H9 (cell line): ENCODE results near the gene PHOX2B. TPM values are rescaled to one million over a fixed set of nuclear protein-coding genes. Genes with fewer than 3 reads are reported as not detected.

Experiments used
- DNase-seq: peaks from one replicate; pipeline ENCODE4 v3.0.0-alpha.2; 2017
- H2AFZ ChIP-seq: one replicate; pipeline ENCODE4 v1.6.1; 2013; ENCODE audit warnings: mild to moderate bottlenecking, low read length, control low read depth, moderate library complexity
- H2AK5ac ChIP-seq: 2 replicates; pipeline ENCODE4 v1.6.1; 2013; ENCODE audit warnings: low read length, control low read depth, mixed read lengths; ENCODE audit not compliant: insufficient read length
- H2BK120ac ChIP-seq: one replicate; pipeline ENCODE4 v1.6.1; 2013; ENCODE audit warnings: low read depth, mild to moderate bottlenecking, low read length, control low read depth, inconsistent platforms; ENCODE audit not compliant: poor library complexity, severe bottlenecking
- H2BK12ac ChIP-seq: 2 replicates; pipeline ENCODE4 v1.6.1; 2013; ENCODE audit warnings: low read length, control low read depth, mixed read lengths, low read depth; ENCODE audit not compliant: insufficient read length
- H2BK15ac ChIP-seq: 2 replicates; pipeline ENCODE4 v1.6.1; 2013; ENCODE audit warnings: low read depth, low read length, control low read depth
- H2BK20ac ChIP-seq: one replicate; pipeline ENCODE4 v1.6.1; 2013; ENCODE audit warnings: low read depth, mild to moderate bottlenecking, low read length, control low read depth, inconsistent platforms; ENCODE audit not compliant: poor library complexity, severe bottlenecking
- H2BK5ac ChIP-seq: 2 replicates; pipeline ENCODE4 v1.6.1; 2013; ENCODE audit warnings: low read length, control low read depth, mixed read lengths; ENCODE audit not compliant: insufficient read length
- H3K14ac ChIP-seq: 2 replicates; pipeline ENCODE4 v1.6.1; 2013; ENCODE audit warnings: low read length, control low read depth; ENCODE audit not compliant: insufficient read depth
- H3K18ac ChIP-seq: 2 replicates; pipeline ENCODE4 v1.6.1; 2013; ENCODE audit warnings: low read depth, mild to moderate bottlenecking, mixed read lengths, low read length, control low read depth; ENCODE audit not compliant: insufficient read length
- H3K23ac ChIP-seq: 2 replicates; pipeline ENCODE4 v1.6.1; 2013; ENCODE audit warnings: low read length, control low read depth, mixed read lengths, low read depth; ENCODE audit not compliant: insufficient read length
- H3K23me2 ChIP-seq: 2 replicates; pipeline ENCODE4 v1.6.1; 2013; ENCODE audit warnings: low read depth, mild to moderate bottlenecking, mixed read lengths, low read length, control low read depth; ENCODE audit not compliant: insufficient read length, poor library complexity, severe bottlenecking
- H3K27ac ChIP-seq: 2 replicates; pipeline ENCODE4 v1.5.1; 2013; ENCODE audit warnings: low read length, control low read depth, mixed read lengths, low read depth; ENCODE audit not compliant: insufficient read length
- H3K27me3 ChIP-seq: 2 replicates; pipeline ENCODE4 v1.6.1; 2013; ENCODE audit warnings: low read length, control low read depth, inconsistent platforms; ENCODE audit not compliant: insufficient read depth
- H3K4ac ChIP-seq: 2 replicates; pipeline ENCODE4 v1.6.1; 2013; ENCODE audit warnings: low read depth, mild to moderate bottlenecking, control low read depth, inconsistent platforms, low read length, moderate library complexity
- H3K4me1 ChIP-seq: 2 replicates; pipeline ENCODE4 v1.6.1; 2013; ENCODE audit warnings: low read length, control low read depth, inconsistent platforms; ENCODE audit not compliant: insufficient read depth
- H3K4me2 ChIP-seq: 2 replicates; pipeline ENCODE4 v1.6.1; 2013; ENCODE audit warnings: low read length, control low read depth, mixed read lengths; ENCODE audit not compliant: insufficient read length, insufficient read depth
- H3K56ac ChIP-seq: 2 replicates; pipeline ENCODE4 v1.6.1; 2013; ENCODE audit warnings: low read depth, mild to moderate bottlenecking, mixed read lengths, low read length, control low read depth; ENCODE audit not compliant: insufficient read length
- H3K79me1 ChIP-seq: 2 replicates; pipeline ENCODE4 v1.6.1; 2013; ENCODE audit warnings: low read depth, mild to moderate bottlenecking, moderate library complexity, low read length, control low read depth, inconsistent platforms; ENCODE audit not compliant: insufficient read depth, poor library complexity, severe bottlenecking
- H3K79me2 ChIP-seq: 2 replicates; pipeline ENCODE4 v1.6.1; 2013; ENCODE audit warnings: low read length, control low read depth, inconsistent platforms; ENCODE audit not compliant: insufficient read depth
- H3K9ac ChIP-seq: 2 replicates; pipeline ENCODE4 v1.6.1; 2013; ENCODE audit warnings: low read length, control low read depth, mixed read lengths; ENCODE audit not compliant: insufficient read length; ENCODE audit errors: extremely low read depth
- H3K9me3 ChIP-seq: one replicate; pipeline ENCODE4 v1.6.1; 2013; ENCODE audit warnings: low read depth, low read length, inconsistent platforms; ENCODE audit not compliant: control insufficient read depth
- H3T11ph ChIP-seq: one replicate; pipeline ENCODE4 v1.6.1; 2013; ENCODE audit warnings: mild to moderate bottlenecking, low read length, control low read depth, inconsistent platforms
- H4K20me1 ChIP-seq: one replicate; pipeline ENCODE4 v1.6.1; 2013; ENCODE audit not compliant: control insufficient read depth, insufficient read length, insufficient read depth
- H4K5ac ChIP-seq: 2 replicates; pipeline ENCODE4 v1.6.1; 2013; ENCODE audit warnings: low read depth, mild to moderate bottlenecking, mixed read lengths, low read length, control low read depth; ENCODE audit not compliant: insufficient read length
- H4K8ac ChIP-seq: replicated peaks from 2 replicates; pipeline ENCODE4 v1.6.1; 2013; ENCODE audit warnings: low read length, control low read depth, mixed read lengths, low read depth; ENCODE audit not compliant: insufficient read length
- H4K91ac ChIP-seq: 2 replicates; pipeline ENCODE4 v1.6.1; 2013; ENCODE audit warnings: low read depth, mild to moderate bottlenecking, moderate library complexity, mixed read lengths, low read length, control low read depth; ENCODE audit not compliant: insufficient read length
- H3K27ac Mint-ChIP-seq, 3 experiments: 2 replicates in 2 of 3; 3 replicates in 1 of 3; pipeline ENCODE4 v1.8.0; 2020 to 2021; ENCODE audit warnings: mixed read lengths in 3 of 3, mild to moderate bottlenecking in 1 of 3, moderate library complexity in 1 of 3
- H3K27me3 Mint-ChIP-seq: 2 replicates; pipeline ENCODE4 v1.8.0; 2021; ENCODE audit warnings: low read depth, mild to moderate bottlenecking, moderate library complexity, mixed read lengths
- H3K36me3 Mint-ChIP-seq, 3 experiments: 2 replicates in 2 of 3; 3 replicates in 1 of 3; pipeline ENCODE4 v1.8.0; 2020 to 2021; ENCODE audit warnings: low read depth in 3 of 3, mixed read lengths in 3 of 3; ENCODE audit not compliant: insufficient read depth in 1 of 3
- H3K4me1 Mint-ChIP-seq, 2 experiments: 2 replicates each; pipeline ENCODE4 v1.8.0; 2020; ENCODE audit warnings: mixed read lengths in 2 of 2
- H3K4me3 Mint-ChIP-seq, 2 experiments: 2 replicates in 1 of 2; 3 replicates in 1 of 2; pipeline ENCODE4 v1.8.0; 2020 to 2021; ENCODE audit warnings: mild to moderate bottlenecking in 2 of 2, mixed read lengths in 2 of 2, moderate library complexity in 1 of 2
- H3K9me3 Mint-ChIP-seq, 2 experiments: 2 replicates in 1 of 2; 3 replicates in 1 of 2; pipeline ENCODE4 v1.8.0; 2020; ENCODE audit warnings: mild to moderate bottlenecking in 2 of 2, mixed read lengths in 2 of 2, moderate library complexity in 1 of 2
- CTCF ChIP-seq: fragments of 200-600 bp; sonication (generic); conservative IDR thresholded peaks from 3 replicates; pipeline ENCODE4 v1.8.0; 2021; ENCODE audit warnings: antibody characterized with exemption, mild to moderate bottlenecking
- total RNA-seq: library from RNA; stranded (reverse); gene quantifications from 2 replicates; pipeline ENCODE4 v1.2.1, GENCODE V29; 2021

Gene PHOX2B
- total RNA-seq, 1 experiment from 2014 or later: not detected

GRCh38 chr4:41718907-41719306 lies 29.6 kb downstream of the PHOX2B start:
- H3K4ac ChIP-seq: no peak overlapping the region
- H2BK120ac ChIP-seq: no peak overlapping the region
- Mint-ChIP-seq H3K27ac (no peak overlapping the region), H3K36me3 (no peaks in the 10 kb centered on the region), H3K4me3 (no peak overlapping the region), H3K27me3 (peaks cover 70% of the 10 kb centered on the region), H3K4me1 (no peaks in the 10 kb centered on the region), H3K9me3 (no peaks in the 10 kb centered on the region)
- H4K8ac ChIP-seq: no peak overlapping the region
- no peak overlapping the region for H4K5ac ChIP-seq
- no peaks in the 10 kb centered on the region for H3K4me1 ChIP-seq
- H2BK12ac ChIP-seq: no peak overlapping the region
- H3K9ac ChIP-seq: no peak overlapping the region
- no peak overlapping the region for H3T11ph ChIP-seq
- H3K9me3 ChIP-seq: no peaks in the 10 kb centered on the region
- no peak overlapping the region for H3K4me2 ChIP-seq
- H4K91ac ChIP-seq: no peak overlapping the region
- no peak overlapping the region for H3K14ac ChIP-seq
- no peak overlapping the region for H3K27ac ChIP-seq
- no peak overlapping the region for H2BK20ac ChIP-seq
- no peak overlapping the region for H2AFZ ChIP-seq
- H4K20me1 ChIP-seq: no peaks in the 10 kb centered on the region
- no peak for DNase-seq
- no peak overlapping the region for H3K56ac ChIP-seq
- no peaks in the 10 kb centered on the region for H3K79me2 ChIP-seq
- no peak overlapping the region for H3K18ac ChIP-seq
- H2AK5ac ChIP-seq: no peak overlapping the region
- H2BK15ac ChIP-seq: no peak overlapping the region
- H3K79me1 ChIP-seq: no peaks in the 10 kb centered on the region
- no peak overlapping the region for H3K23ac ChIP-seq
- H3K27me3 ChIP-seq: 0 out of 2 replicates have a peak, but pooled peaks cover 3% of the 10 kb centered on the region
- H3K23me2 ChIP-seq: no peaks in the 10 kb centered on the region
- no peak overlapping the region for H2BK5ac ChIP-seq
- no peak for TF ChIP-seq CTCF
